ENCODE data around the gene WDR20.
A peak's percentile ranks its signal among the peaks of the same experiment; 100 is the strongest.

GRCh38 chr14:102187044-102187443, 47.3 kb downstream of the WDR20 start:
- TF ChIP-seq POLR2AphosphoS5 (IDR thresholded peaks at IDR 0.05) (peak in 1 of 3 donors; percentile 13), CTCF (IDR thresholded peaks at IDR 0.05) (no peak)
